SU-DHL-6 (cell line): ENCODE results near the gene MRPL1.

Experiments
- H2AFZ ChIP-seq: fragments of 200-600 bp; sonication (generic); 2 replicates; pipeline ENCODE4 v1.6.1; 2014; ENCODE audit warnings: low read depth, mild to moderate bottlenecking, moderate library complexity, mixed read lengths, antibody characterized with exemption, low read length; ENCODE audit not compliant: severe bottlenecking
- H3F3A ChIP-seq: fragments of 200-600 bp; shearing (Covaris generic); 2 replicates; pipeline ENCODE4 v1.6.0; 2016; ENCODE audit warnings: antibody characterized with exemption, mild to moderate bottlenecking; ENCODE audit not compliant: insufficient read depth
- H3K27ac ChIP-seq: fragments of 200-600 bp; sonication (generic); 2 replicates; pipeline ENCODE4 v1.5.1; 2016; ENCODE audit warnings: low read depth, mild to moderate bottlenecking, low read length, moderate library complexity, mixed read lengths
- H3K27me3 ChIP-seq: fragments of 200-600 bp; sonication (generic), shearing (Covaris generic); 2 replicates; pipeline ENCODE4 v1.6.0; 2014; ENCODE audit warnings: mild to moderate bottlenecking, low read length
- H3K36me3 ChIP-seq: fragments of 200-600 bp; sonication (generic); 2 replicates; pipeline ENCODE4 v1.6.1; 2014; ENCODE audit warnings: mild to moderate bottlenecking, low read length, mixed read lengths
- H3K4me2 ChIP-seq: fragments of 300-600, 200-600 bp; shearing (Covaris generic), sonication (generic); 2 replicates; pipeline ENCODE4 v1.6.0; 2014; ENCODE audit warnings: low read length, low read depth, mild to moderate bottlenecking; ENCODE audit not compliant: poor library complexity, severe bottlenecking
- H3K4me3 ChIP-seq: fragments of 200-600 bp; sonication (generic); 2 replicates; pipeline ENCODE4 v1.5.1; 2014; ENCODE audit warnings: antibody characterized with exemption, low read length, mild to moderate bottlenecking, mixed read lengths; ENCODE audit not compliant: insufficient read depth, poor library complexity, severe bottlenecking
- H3K79me2 ChIP-seq: fragments of 200-600 bp; sonication (generic); 2 replicates; pipeline ENCODE4 v1.6.1; 2014; ENCODE audit warnings: mild to moderate bottlenecking, low read length, moderate library complexity; ENCODE audit not compliant: insufficient read depth
- H3K9ac ChIP-seq: fragments of 200-600 bp; sonication (generic); 2 replicates; pipeline ENCODE4 v1.7.0; 2014; ENCODE audit warnings: mild to moderate bottlenecking, low read length
- H3K9me2 ChIP-seq: fragments of 200-600 bp; sonication (generic); replicated peaks from 2 replicates; pipeline ENCODE4 v1.6.1; 2014; ENCODE audit warnings: low read length; ENCODE audit not compliant: insufficient read depth
- H3K9me3 ChIP-seq: fragments of 200-600 bp; sonication (generic); 2 replicates; pipeline ENCODE4 v1.6.1; 2014; ENCODE audit warnings: low read length, mixed read lengths; ENCODE audit not compliant: insufficient read depth
- H4K20me1 ChIP-seq: fragments of 200-600 bp; sonication (generic); 2 replicates; pipeline ENCODE4 v1.6.1; 2014; ENCODE audit warnings: low read depth, mild to moderate bottlenecking, antibody characterized with exemption, low read length, moderate library complexity, mixed read lengths
- CTCF ChIP-seq: fragments of 200-600 bp; sonication (generic); IDR thresholded peaks from one replicate; pipeline ENCODE4 v1.5.1; 2017; ENCODE audit warnings: antibody characterized with exemption, mild to moderate bottlenecking, low read length, moderate library complexity; ENCODE audit not compliant: insufficient read depth, poor library complexity, severe bottlenecking
- EZH2phosphoT487 ChIP-seq: fragments of 200-600 bp; sonication (generic), shearing (Covaris generic); conservative IDR thresholded peaks from 2 replicates; pipeline ENCODE4 v1.6.1; 2018; ENCODE audit warnings: mild to moderate bottlenecking, antibody characterized with exemption, low read length, moderate library complexity, mixed read lengths

Gene MRPL1

GRCh38 chr4:77817304-77818072, 45.1 kb upstream of the MRPL1 start:
- H3K79me2 ChIP-seq = peaks cover 21% of the 10 kb centered on the region; the same call in 1 of the 2 replicates
- TF ChIP-seq CTCF (no peak), EZH2phosphoT487 (no peak)
- H3K9me3 ChIP-seq = no peaks in the 10 kb centered on the region
- H3K9me2 ChIP-seq = no peaks in the 10 kb centered on the region
- no peaks in the 10 kb centered on the region for H4K20me1 ChIP-seq
- H3K4me3 ChIP-seq = peak overlapping the region; percentile 82
- peak overlapping the region; percentile 58 for H3K4me2 ChIP-seq
- peaks cover 11% of the 10 kb centered on the region for H3F3A ChIP-seq
- no peaks in the 10 kb centered on the region for H3K27me3 ChIP-seq
- no peak overlapping the region for H3K27ac ChIP-seq
- no peaks in the 10 kb centered on the region for H3K36me3 ChIP-seq
- H2AFZ ChIP-seq = no peak overlapping the region
- no peak overlapping the region for H3K9ac ChIP-seq

- Histone ChIP-seq H3K79me2 (peaks cover 21% of the 10 kb centered on the region; the same call in 1 of the 2 replicates), H3K27me3 (no peaks in the 10 kb centered on the region), H3K36me3 (no peaks in the 10 kb centered on the region), H3K4me3 (peak overlapping the region; percentile 82), H4K20me1 (no peaks in the 10 kb centered on the region), H3K9me3 (no peaks in the 10 kb centered on the region), H3K9ac (peak overlapping the region; percentile 84), H3K27ac (no peak overlapping the region), H3K4me2 (peak overlapping the region; percentile 58), H3K9me2 (no peaks in the 10 kb centered on the region), H2AFZ (no peak overlapping the region), H3F3A (peaks cover 11% of the 10 kb centered on the region)
- TF ChIP-seq CTCF (no peak), EZH2phosphoT487 (no peak)
Observed at GRCh38 chr4:77818073-77818601, 44.5 kb upstream of the MRPL1 start.

DNA sequence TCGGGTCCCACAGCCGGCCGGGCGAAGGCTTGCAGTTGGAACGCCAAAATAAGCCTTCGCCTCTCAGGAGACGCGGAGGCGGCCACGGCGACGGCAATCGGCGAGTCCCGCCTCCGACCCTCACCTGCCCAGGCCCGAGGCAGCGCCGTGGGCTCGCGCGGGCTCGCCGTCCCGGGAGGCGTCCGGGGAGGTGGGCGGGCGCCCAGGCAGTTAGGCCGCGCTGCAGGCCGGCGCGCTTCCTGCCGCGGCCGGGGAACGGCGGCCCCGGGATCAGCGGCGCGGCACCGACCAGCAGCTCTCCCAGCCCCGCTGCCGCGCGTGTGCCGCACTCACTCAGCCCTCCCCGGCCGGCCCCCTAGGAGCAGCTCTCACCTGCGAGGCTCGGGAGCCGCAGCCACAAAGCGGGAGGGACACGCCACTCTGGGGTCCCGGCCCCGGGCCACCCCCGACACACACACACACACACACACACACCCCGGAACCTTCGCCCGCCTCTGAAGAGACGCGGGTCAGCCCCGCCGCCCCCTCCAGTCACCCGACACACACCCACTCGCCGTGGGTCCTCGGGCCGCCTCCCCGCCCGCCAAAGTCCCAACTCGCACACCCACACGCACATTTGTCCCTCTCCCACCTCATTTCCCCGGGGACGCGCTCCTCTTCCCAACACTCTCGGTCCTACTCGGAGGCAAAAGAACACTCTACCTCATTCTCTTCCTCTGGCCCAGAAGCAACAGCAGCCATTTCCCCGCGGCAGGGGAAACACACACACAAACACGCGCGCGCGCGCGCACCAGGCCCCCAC, 43.8 kb upstream of the MRPL1 start, which contains the start of gene CNOT6L:
TSS of gene CNOT6L (minus strand) at position 767 of the 802 bp plus-strand sequence. CDS start at position 707, 60 bp downstream.
- peaks cover 21% of the 10 kb centered on the region; the same call in 1 of the 2 replicates for H3K79me2 ChIP-seq

More for the DNA sequence above, 43.8 kb upstream of the MRPL1 start, which contains the start of gene CNOT6L:
- H3K27ac ChIP-seq = peak within 1 kb of the TSS; percentile 89
- H3K9me2 ChIP-seq = no peaks in the 10 kb centered on the region
- no peaks in the 10 kb centered on the region for H3K36me3 ChIP-seq
- no peaks in the 10 kb centered on the region for H3K9me3 ChIP-seq
- peak within 1 kb of the TSS; percentile 82 for H3K4me3 ChIP-seq
- H3F3A ChIP-seq = peaks cover 11% of the 10 kb centered on the region
- TF ChIP-seq CTCF = no peak
- TF ChIP-seq EZH2phosphoT487 = no peak
- peak within 1 kb of the TSS; percentile 84 for H3K9ac ChIP-seq
- peak within 1 kb of the TSS; percentile 90 for H2AFZ ChIP-seq
- H4K20me1 ChIP-seq = no peaks in the 10 kb centered on the region
- H3K27me3 ChIP-seq = no peaks in the 10 kb centered on the region
- peak within 1 kb of the TSS; percentile 88 for H3K4me2 ChIP-seq
